Activated T-helper 17 cell treated with anti-CD3 and anti-CD28 coated beads, Interleukin-2, amount 50 U/mL, for 72 hours (primary cell): ENCODE data around the gene ARHGAP27. TPM values are rescaled to one million over a fixed set of nuclear protein-coding genes. Genes with fewer than 3 reads are reported as not detected.

Experiments
- ATAC-seq: fragments of 150-1000 bp; cut with Tn5 transposase; replicated peaks from 2 replicates; pipeline ENCODE4 v1.10.0; 2021; ENCODE audit warnings: mild to moderate bottlenecking, moderate library complexity
- H3K27ac Mint-ChIP-seq: one replicate; pipeline ENCODE4 v1.8.0; 2022; ENCODE audit warnings: mixed read lengths
- H3K27me3 Mint-ChIP-seq: one replicate; pipeline ENCODE4 v1.8.0; 2022; ENCODE audit warnings: mixed read lengths
- H3K36me3 Mint-ChIP-seq: one replicate; pipeline ENCODE4 v1.8.0; 2022; ENCODE audit warnings: low read depth, mild to moderate bottlenecking, mixed read lengths
- H3K4me1 Mint-ChIP-seq: one replicate; pipeline ENCODE4 v1.8.0; 2022; ENCODE audit warnings: mixed read lengths
- H3K4me3 Mint-ChIP-seq: one replicate; pipeline ENCODE4 v1.8.0; 2022; ENCODE audit warnings: mild to moderate bottlenecking, mixed read lengths
- H3K9me3 Mint-ChIP-seq: one replicate; pipeline ENCODE4 v1.8.0; 2022; ENCODE audit warnings: mixed read lengths
- total RNA-seq, 2 donors: library from RNA; stranded (reverse); gene quantifications; one replicate each; pipeline ENCODE4 v1.2.3, GENCODE V29; 2022

Gene ARHGAP27
- total RNA-seq, 2 donors from 2014 or later, result 54.5 to 55.5 TPM

- ATAC-seq, result no peak
- no peaks in the 10 kb centered on the region for H3K4me1 Mint-ChIP-seq
- H3K27ac Mint-ChIP-seq, result no peak overlapping the region
Measured at GRCh38 chr17:45395569-45396415, 36.9 kb downstream of the ARHGAP27 start.

DNA sequence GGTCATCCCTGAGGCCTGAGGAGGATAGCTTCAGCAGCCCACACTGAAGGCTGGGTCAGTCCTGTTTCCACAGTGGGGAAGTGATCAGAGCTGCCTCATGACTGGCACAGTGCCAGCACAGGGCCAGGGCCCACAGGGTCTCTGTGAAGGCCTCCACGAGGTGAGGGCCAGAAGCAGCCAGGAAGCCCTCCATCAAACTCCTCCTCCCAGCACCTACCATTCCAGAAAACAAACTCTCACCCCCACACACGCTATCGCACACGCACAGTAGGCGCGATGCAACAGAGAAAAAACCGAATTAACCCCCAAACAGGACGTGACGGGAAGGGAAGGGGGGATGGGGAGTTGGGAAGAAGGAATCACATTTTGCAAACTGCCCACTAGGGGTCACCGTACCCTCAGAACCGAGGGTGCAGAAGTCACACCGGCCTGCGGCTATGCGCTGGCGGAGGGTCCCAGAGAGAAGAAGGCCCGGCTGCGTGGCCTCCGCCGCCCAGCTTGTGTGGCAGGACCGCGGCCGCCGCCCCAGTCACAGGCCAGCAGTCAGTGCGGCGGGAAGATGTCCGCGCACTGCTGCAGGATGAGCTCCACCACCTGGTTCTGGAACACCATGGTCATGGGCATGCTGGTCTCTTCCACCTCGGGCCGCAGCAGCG lies 37.6 kb downstream of the ARHGAP27 start:
- peaks cover 46% of the 10 kb centered on the region for H3K36me3 Mint-ChIP-seq
- H3K27me3 Mint-ChIP-seq, result no peaks in the 10 kb centered on the region
- H3K27ac Mint-ChIP-seq, result no peak overlapping the region
- no peaks in the 10 kb centered on the region for H3K9me3 Mint-ChIP-seq
- no peaks in the 10 kb centered on the region for H3K4me1 Mint-ChIP-seq
- ATAC-seq, result no peak
- no peak overlapping the region for H3K4me3 Mint-ChIP-seq

More at GRCh38 chr17:45395569-45396415, 36.9 kb downstream of the ARHGAP27 start:
- Mint-ChIP-seq H3K27me3 (no peaks in the 10 kb centered on the region), H3K4me3 (no peak overlapping the region), H3K9me3 (no peaks in the 10 kb centered on the region), H3K36me3 (peaks cover 54% of the 10 kb centered on the region)

DNA sequence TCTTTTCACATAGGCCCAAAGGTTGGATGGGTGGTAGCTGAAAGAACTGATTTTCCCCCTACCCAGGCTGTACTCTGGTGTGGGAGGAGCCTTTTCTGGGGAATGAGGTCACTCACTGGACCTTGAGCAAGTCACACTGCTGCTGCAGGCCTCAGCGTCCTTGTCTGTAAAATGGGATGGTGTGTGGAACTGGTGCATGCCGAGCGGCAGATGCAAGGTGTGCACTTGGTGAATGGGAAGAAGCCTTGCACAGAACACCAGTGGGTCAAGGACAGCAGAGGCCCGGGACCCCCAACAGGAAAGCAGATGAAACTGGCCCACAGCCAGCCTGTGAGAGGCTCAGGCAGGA lies 38.1 kb downstream of the ARHGAP27 start:
- no peak overlapping the region for H3K4me3 Mint-ChIP-seq
- H3K36me3 Mint-ChIP-seq, result peaks cover 41% of the 10 kb centered on the region
- ATAC-seq, result no peak
- no peak overlapping the region for H3K27ac Mint-ChIP-seq
- H3K27me3 Mint-ChIP-seq, result peaks cover 2% of the 10 kb centered on the region
- no peaks in the 10 kb centered on the region for H3K4me1 Mint-ChIP-seq
- no peaks in the 10 kb centered on the region for H3K9me3 Mint-ChIP-seq

DNA sequence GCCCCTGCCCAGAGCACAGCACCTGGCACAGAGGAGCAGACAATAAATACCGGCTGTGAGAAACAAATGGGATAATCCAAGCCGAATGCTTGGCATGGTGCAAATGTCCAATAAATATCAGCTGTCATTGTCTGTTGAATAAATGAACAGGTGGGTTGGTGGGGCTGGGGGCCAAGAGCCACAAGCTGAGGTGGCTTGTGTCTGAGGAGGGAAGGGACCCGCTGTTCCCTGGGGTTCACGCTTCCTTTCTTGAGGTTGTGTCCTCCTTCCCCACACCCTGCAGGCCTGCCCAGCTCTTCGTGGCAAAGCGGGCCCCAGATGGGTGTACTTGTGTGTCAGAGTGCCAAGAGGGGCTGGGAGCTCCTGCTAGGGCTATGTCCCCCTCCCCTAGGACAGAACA lies 38.6 kb downstream of the ARHGAP27 start:
- Mint-ChIP-seq H3K4me3 (no peak overlapping the region), H3K4me1 (no peaks in the 10 kb centered on the region), H3K36me3 (peaks cover 37% of the 10 kb centered on the region), H3K27ac (peak overlapping the region; percentile 0), H3K27me3 (peaks cover 3% of the 10 kb centered on the region), H3K9me3 (no peaks in the 10 kb centered on the region)
- no peak for ATAC-seq

DNA sequence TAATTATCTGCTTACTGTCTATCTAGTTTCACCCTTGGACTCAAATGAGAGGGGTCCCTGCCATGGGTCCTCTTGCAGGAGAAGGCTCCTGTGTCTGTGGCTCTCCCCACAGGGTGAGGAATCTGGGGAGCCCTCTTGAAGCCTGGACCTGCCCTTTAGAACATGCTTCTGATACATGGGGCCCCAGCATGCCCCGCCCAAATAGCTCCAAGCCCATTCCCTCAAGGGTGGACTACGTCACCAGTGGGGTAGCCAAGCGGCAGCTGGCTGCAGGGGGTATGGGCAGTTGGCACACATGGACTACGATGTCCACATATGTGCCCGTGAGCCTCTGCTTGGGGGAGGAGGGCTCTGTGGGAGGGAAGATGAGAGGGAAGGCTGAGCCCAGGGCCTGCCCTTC lies 39.3 kb downstream of the ARHGAP27 start:
- ATAC-seq, result no peak
- Mint-ChIP-seq H3K27ac (peak overlapping the region; percentile 0), H3K4me3 (no peak overlapping the region), H3K4me1 (no peaks in the 10 kb centered on the region), H3K36me3 (peaks cover 30% of the 10 kb centered on the region), H3K9me3 (no peaks in the 10 kb centered on the region), H3K27me3 (peaks cover 3% of the 10 kb centered on the region)

DNA sequence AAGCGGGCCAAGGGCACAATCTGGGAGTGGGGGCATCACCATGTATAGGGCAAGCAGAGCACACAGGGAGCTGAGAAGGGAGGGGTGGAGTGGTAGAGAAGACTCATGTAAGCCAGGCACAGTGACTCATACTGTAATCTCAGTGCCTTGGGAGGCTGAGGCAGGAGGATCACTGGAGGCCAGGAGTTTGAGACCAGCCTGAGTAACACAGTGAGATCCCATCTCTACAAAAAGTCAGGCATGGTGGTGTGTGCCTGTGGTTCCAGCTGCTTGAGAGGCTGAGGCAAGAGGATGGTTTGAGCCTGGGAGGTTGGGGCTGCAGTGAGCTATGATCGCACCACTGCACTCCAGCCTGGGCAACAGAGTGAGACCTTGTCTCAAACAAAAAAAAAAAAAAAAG lies 40.8 kb downstream of the ARHGAP27 start:
- Mint-ChIP-seq H3K36me3 (peaks cover 15% of the 10 kb centered on the region), H3K4me1 (no peaks in the 10 kb centered on the region), H3K4me3 (no peak overlapping the region), H3K27ac (peak overlapping the region; percentile 34), H3K9me3 (no peaks in the 10 kb centered on the region), H3K27me3 (peaks cover 10% of the 10 kb centered on the region)
- ATAC-seq, result peak; percentile 35

- peaks cover 12% of the 10 kb centered on the region for H3K36me3 Mint-ChIP-seq
- peak overlapping the region; percentile 34 for H3K27ac Mint-ChIP-seq
- H3K4me1 Mint-ChIP-seq, result no peaks in the 10 kb centered on the region
- peaks cover 10% of the 10 kb centered on the region for H3K27me3 Mint-ChIP-seq
- H3K9me3 Mint-ChIP-seq, result no peaks in the 10 kb centered on the region
- no peak overlapping the region for H3K4me3 Mint-ChIP-seq
- no peak for ATAC-seq
Measured at GRCh38 chr17:45391291-45391690, 41.4 kb downstream of the ARHGAP27 start.

DNA sequence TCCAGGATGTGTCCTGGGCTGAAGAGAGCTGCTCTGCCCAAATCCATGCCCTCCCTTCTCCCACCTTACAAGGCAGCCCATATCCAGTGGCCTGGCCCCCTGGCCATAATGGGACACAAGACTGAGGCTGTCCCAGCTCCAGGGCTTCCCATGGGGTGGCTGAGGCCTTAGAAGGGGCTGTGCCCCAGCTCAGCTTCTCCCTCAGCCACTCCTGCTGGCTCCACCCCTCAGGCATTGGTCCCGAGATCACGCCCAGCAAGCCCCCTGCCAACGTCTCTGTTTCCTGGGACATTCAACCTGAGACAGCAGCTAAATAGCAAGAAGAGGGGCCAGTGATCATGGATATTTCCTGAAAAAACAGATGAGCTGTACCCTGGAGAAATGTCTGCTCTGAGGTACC lies 43.3 kb downstream of the ARHGAP27 start:
- ATAC-seq, result no peak
- no peaks in the 10 kb centered on the region for H3K9me3 Mint-ChIP-seq
- H3K36me3 Mint-ChIP-seq, result peaks cover 1% of the 10 kb centered on the region
- peaks cover 10% of the 10 kb centered on the region for H3K27me3 Mint-ChIP-seq
- no peak overlapping the region for H3K27ac Mint-ChIP-seq
- H3K4me1 Mint-ChIP-seq, result no peaks in the 10 kb centered on the region
- no peak overlapping the region for H3K4me3 Mint-ChIP-seq

GRCh38 chr17:45388604-45389325 lies 43.9 kb downstream of the ARHGAP27 start:
- ATAC-seq, result no peak
- peaks cover 10% of the 10 kb centered on the region for H3K27me3 Mint-ChIP-seq
- H3K36me3 Mint-ChIP-seq, result no peaks in the 10 kb centered on the region
- peak overlapping the region; percentile 1 for H3K27ac Mint-ChIP-seq
- no peaks in the 10 kb centered on the region for H3K9me3 Mint-ChIP-seq
- H3K4me1 Mint-ChIP-seq, result no peaks in the 10 kb centered on the region
- H3K4me3 Mint-ChIP-seq, result no peak overlapping the region

DNA sequence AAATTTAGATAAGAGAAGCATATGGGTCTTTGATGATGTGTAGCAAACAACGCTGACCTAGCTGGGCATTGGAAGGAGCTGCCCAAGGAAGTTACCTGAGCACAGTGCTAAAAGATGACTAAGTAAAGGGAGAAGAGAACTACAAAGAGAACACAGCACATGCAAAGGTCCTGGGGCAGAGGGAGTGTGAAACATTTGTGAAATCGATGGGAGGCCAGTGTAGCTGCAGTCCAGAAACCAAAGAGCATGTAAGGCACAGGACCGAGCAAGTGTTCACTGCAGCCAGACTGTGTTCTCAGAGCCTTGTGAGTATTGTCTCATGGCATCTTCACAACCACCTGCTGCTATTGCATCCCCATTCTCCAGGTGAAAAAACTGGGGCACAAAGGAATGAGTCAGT lies 44.9 kb downstream of the ARHGAP27 start:
- H3K27ac Mint-ChIP-seq, result no peak overlapping the region
- ATAC-seq, result no peak
- no peak overlapping the region for H3K4me3 Mint-ChIP-seq
- no peaks in the 10 kb centered on the region for H3K36me3 Mint-ChIP-seq
- H3K9me3 Mint-ChIP-seq, result no peaks in the 10 kb centered on the region
- H3K4me1 Mint-ChIP-seq, result no peaks in the 10 kb centered on the region
- peaks cover 10% of the 10 kb centered on the region for H3K27me3 Mint-ChIP-seq

DNA sequence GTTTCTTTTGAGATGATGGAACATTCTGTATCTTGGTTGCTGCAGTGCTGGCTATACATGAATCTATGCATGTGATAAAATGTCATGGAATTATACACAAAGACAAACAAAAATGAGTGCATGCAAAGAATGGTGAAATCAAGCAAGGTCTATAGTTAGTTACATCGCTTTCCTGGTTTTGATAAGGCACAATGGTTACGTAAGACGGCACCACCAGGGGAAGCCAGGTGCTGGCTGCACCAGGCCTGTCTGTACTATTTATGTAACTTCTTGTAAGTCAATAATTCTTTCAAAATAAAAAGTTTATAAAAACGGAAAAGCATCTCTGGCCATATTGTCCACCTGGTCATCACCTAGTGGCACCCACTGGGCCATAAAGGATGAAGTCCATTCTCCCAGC lies 46.5 kb downstream of the ARHGAP27 start:
- peaks cover 10% of the 10 kb centered on the region for H3K27me3 Mint-ChIP-seq

DNA sequence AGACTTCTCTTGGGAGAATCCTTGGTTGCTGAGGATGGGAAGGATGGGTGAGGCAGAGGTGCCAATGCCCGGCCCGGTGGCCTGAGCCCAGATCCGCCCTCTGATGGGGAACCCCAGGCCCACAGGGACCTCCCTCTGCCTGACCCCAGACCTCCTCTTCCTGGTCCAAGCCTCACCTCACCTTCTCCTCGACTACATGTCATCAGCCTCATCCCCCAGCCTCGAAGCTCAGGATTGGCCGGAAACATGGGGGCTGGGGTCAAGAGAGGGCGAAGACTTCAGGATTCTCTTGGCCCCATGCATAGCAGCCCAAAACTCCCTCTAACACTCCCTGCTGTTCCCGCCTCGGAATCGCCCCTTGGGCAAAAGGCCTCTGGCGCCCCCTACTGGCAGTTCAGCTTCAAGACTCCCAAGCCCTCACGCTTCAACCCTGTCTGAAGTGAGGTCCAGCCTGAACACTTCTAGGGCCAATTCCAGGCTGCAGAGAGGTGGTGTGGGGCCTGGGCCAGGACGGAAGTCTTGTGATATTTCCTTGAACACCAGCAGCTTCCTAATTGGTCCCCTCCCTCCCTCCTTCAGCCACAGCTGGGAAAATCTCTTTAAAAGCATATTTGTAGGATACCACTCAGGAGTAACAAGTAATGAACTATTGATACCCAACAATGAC lies 47.2 kb downstream of the ARHGAP27 start:
- Mint-ChIP-seq H3K27me3 (peaks cover 10% of the 10 kb centered on the region), H3K4me3 (no peak overlapping the region), H3K4me1 (no peaks in the 10 kb centered on the region), H3K36me3 (no peaks in the 10 kb centered on the region), H3K9me3 (no peaks in the 10 kb centered on the region), H3K27ac (peak overlapping the region; percentile 80)
- ATAC-seq, result peak; percentile 98

More for the DNA sequence above, 46.5 kb downstream of the ARHGAP27 start:
- no peak overlapping the region for H3K27ac Mint-ChIP-seq
- H3K4me3 Mint-ChIP-seq, result no peak overlapping the region
- ATAC-seq, result no peak
- H3K36me3 Mint-ChIP-seq, result no peaks in the 10 kb centered on the region
- no peaks in the 10 kb centered on the region for H3K4me1 Mint-ChIP-seq
- no peaks in the 10 kb centered on the region for H3K9me3 Mint-ChIP-seq

- Mint-ChIP-seq H3K4me3 (no peak overlapping the region), H3K4me1 (no peaks in the 10 kb centered on the region), H3K9me3 (no peaks in the 10 kb centered on the region), H3K27me3 (peaks cover 10% of the 10 kb centered on the region), H3K36me3 (no peaks in the 10 kb centered on the region), H3K27ac (no peak overlapping the region)
- no peak for ATAC-seq
Measured at GRCh38 chr17:45384789-45385262, 47.8 kb downstream of the ARHGAP27 start.

GRCh38 chr17:45384047-45384788 lies 48.5 kb downstream of the ARHGAP27 start:
- Mint-ChIP-seq H3K27ac (no peak overlapping the region), H3K4me1 (no peaks in the 10 kb centered on the region), H3K27me3 (peaks cover 7% of the 10 kb centered on the region), H3K36me3 (no peaks in the 10 kb centered on the region), H3K9me3 (no peaks in the 10 kb centered on the region), H3K4me3 (no peak overlapping the region)
- ATAC-seq, result no peak
